Measurements from ENCODE around the gene RSRC1.

DNA sequence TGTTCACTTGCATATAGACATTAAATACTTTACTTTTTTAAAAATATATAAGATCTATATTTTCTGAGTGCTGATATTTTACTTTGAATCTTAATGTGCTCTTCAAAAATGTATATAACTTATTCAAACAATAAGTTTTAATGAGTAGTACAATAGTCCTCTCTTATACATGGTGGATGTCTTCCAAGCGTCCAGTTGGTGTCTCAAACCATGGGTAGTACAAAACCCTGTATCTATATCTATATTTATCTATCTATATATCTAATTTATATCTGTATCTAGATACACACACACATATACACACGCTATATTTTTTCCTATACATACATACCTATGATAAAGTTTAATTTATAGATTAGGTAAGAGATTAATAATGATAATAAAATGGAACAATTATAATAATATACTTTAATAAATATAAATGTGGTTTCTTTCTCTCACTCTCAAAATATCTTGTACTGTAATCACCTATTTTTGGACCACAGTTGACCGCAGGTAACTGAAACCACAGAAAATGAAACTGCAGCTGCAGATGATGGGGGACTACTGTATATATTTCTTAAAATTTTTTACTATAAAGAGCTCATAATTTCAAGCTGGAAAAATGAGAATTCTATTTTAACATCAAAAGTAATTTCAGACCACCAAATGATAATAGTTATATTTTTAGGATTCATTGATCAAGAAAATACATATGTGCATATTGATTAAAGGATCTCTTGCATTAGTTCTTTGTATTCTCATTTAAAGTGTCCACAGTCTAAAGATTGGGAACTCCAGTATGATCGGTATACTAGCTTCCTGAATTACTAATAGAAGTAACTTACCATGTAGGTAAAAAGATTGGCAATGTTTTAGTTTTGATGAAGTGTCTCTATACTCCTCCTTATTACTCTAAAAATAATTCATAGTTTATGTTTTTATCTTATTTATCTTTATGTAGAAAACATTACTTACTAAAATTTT is 246.0 kb downstream of the RSRC1 start:
- TF ChIP-seq, protein P1, sequence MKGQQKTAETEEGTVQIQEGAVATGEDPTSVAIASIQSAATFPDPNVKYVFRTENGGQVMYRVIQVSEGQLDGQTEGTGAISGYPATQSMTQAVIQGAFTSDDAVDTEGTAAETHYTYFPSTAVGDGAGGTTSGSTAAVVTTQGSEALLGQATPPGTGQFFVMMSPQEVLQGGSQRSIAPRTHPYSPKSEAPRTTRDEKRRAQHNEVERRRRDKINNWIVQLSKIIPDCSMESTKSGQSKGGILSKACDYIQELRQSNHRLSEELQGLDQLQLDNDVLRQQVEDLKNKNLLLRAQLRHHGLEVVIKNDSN (IDR thresholded peaks at IDR 0.05), result no peak
- TF ChIP-seq RAD21 (IDR thresholded peaks at IDR 0.05; ENCODE audit: low read depth), result no peak
- TF ChIP-seq EP300 (IDR thresholded peaks at IDR 0.05; ENCODE audit: borderline replicate concordance), result no peak
- TF ChIP-seq, protein P2, sequence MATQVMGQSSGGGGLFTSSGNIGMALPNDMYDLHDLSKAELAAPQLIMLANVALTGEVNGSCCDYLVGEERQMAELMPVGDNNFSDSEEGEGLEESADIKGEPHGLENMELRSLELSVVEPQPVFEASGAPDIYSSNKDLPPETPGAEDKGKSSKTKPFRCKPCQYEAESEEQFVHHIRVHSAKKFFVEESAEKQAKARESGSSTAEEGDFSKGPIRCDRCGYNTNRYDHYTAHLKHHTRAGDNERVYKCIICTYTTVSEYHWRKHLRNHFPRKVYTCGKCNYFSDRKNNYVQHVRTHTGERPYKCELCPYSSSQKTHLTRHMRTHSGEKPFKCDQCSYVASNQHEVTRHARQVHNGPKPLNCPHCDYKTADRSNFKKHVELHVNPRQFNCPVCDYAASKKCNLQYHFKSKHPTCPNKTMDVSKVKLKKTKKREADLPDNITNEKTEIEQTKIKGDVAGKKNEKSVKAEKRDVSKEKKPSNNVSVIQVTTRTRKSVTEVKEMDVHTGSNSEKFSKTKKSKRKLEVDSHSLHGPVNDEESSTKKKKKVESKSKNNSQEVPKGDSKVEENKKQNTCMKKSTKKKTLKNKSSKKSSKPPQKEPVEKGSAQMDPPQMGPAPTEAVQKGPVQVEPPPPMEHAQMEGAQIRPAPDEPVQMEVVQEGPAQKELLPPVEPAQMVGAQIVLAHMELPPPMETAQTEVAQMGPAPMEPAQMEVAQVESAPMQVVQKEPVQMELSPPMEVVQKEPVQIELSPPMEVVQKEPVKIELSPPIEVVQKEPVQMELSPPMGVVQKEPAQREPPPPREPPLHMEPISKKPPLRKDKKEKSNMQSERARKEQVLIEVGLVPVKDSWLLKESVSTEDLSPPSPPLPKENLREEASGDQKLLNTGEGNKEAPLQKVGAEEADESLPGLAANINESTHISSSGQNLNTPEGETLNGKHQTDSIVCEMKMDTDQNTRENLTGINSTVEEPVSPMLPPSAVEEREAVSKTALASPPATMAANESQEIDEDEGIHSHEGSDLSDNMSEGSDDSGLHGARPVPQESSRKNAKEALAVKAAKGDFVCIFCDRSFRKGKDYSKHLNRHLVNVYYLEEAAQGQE (IDR thresholded peaks at IDR 0.05; ENCODE audit: low read depth), result no peak
- TF ChIP-seq FOXM1 (IDR thresholded peaks at IDR 0.05; ENCODE audit: borderline replicate concordance, low read depth), result no peak
- no peak for TF ChIP-seq EGR1 (IDR thresholded peaks at IDR 0.05)
- TF ChIP-seq TAF1 (IDR thresholded peaks at IDR 0.05; ENCODE audit: low read depth), result no peak

All from Ishikawa (cell line).